ENCODE results near the gene LIPE. TPM values are rescaled to one million over a fixed set of nuclear protein-coding genes. Genes with fewer than 3 reads are reported as not detected.

LIPE gene
- polyA plus RNA-seq, 1 experiment = 3.3 TPM

- no peak for TF ChIP-seq CTCF (IDR thresholded peaks at IDR 0.05; ENCODE audit: insufficient read depth, low read depth, low read length)
- peaks cover 1% of the 10 kb centered on the region; the same call in 1 of the 2 replicates for H3K27me3 ChIP-seq (ENCODE audit: control insufficient read depth, insufficient read depth, low read length)
- ChIA-PET CTCF (interaction anchor here (0.6 kb wide), 1 partner anchor 382 kb away, joined by 4 read pairs; no protein-coding TSS in a partner anchor), POLR2A (no interaction called here)
- peaks cover 3% of the 10 kb centered on the region; the same call in 1 of the 2 replicates for H3K36me3 ChIP-seq (ENCODE audit: control insufficient read depth, insufficient read depth, low read length)
- DNase-seq (ENCODE audit: low read depth) = no peak
- no peak overlapping the region for H3K4me3 ChIP-seq (ENCODE audit: low read depth, low read length)
Observed at GRCh38 chr19:42380155-42380554, 47.0 kb downstream of the LIPE start.

- peaks cover 3% of the 10 kb centered on the region; the same call in 1 of the 2 replicates for H3K36me3 ChIP-seq (ENCODE audit: control insufficient read depth, insufficient read depth, low read length)
- TF ChIP-seq CTCF (IDR thresholded peaks at IDR 0.05; ENCODE audit: insufficient read depth, low read depth, low read length) = no peak
- ChIA-PET POLR2A (no interaction called here), CTCF (interaction anchor here (1.5 kb wide), 1 partner anchor 9 kb away, joined by 4 read pairs; no protein-coding TSS in a partner anchor)
- no peak overlapping the region for H3K4me3 ChIP-seq (ENCODE audit: low read depth, low read length)
- no peak for DNase-seq (ENCODE audit: low read depth)
- peaks cover 1% of the 10 kb centered on the region; the same call in 1 of the 2 replicates for H3K27me3 ChIP-seq (ENCODE audit: control insufficient read depth, insufficient read depth, low read length)
Observed at GRCh38 chr19:42378225-42379215, 48.7 kb downstream of the LIPE start.

DNA sequence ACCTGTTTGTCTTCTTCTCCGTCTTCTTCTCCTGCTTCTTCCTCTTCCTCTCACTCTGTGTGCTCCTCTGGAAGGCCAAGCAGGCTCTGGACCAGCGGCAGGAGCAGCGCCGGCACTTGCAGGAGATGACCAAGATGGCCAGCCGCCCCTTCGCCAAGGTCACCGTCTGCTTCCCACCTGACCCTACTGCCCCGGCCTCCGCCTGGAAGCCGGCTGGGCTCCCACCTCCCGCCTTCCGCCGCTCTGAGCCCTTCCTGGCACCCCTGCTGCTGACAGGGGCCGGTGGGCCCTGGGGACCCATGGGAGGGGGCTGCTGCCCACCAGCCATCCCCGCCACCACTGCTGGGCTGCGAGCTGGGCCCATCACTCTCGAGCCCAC, 51.0 kb downstream of the LIPE start:
- ChIA-PET CTCF (no interaction called here), POLR2A (no interaction called here)
- no peak for TF ChIP-seq CTCF (IDR thresholded peaks at IDR 0.05; ENCODE audit: insufficient read depth, low read depth, low read length)
- DNase-seq (ENCODE audit: low read depth) = no peak
- Histone ChIP-seq H3K27me3 (ENCODE audit: control insufficient read depth, insufficient read depth, low read length) (no peaks in the 10 kb centered on the region), H3K4me3 (ENCODE audit: low read depth, low read length) (no peak overlapping the region), H3K36me3 (ENCODE audit: control insufficient read depth, insufficient read depth, low read length) (peaks cover 3% of the 10 kb centered on the region; the same call in 1 of the 2 replicates)

DNA sequence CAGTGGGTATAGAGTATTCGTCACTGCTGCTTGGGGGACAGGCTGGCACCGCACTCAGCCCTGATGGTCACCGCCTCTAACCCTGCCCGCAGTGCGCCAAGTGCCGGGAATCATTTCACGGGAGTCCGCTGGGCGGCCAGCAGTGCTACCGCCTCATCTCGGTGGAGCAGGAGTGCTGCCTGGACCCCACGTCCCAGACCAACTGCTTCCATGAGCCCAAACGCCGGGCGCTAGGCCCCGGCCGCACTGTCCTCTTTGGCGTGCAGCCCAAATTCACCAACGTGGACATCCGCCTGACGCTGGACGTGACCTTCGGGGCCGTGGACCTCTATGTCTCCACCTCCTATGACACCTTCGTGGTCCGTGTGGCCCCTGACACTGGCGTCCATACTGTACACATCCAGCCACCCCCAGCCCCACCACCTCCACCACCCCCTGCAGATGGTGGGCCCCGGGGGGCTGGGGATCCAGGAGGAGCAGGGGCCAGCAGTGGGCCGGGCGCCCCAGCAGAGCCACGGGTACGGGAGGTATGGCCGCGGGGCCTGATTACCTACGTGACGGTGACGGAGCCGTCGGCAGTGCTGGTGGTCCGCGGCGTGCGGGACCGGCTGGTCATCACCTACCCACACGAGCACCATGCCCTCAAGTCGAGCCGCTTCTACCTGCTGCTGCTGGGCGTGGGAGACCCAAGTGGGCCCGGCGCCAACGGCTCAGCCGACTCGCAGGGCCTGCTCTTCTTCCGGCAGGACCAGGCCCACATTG, 51.6 kb downstream of the LIPE start:
- CTCF ChIA-PET = no interaction called here
- POLR2A ChIA-PET = no interaction called here
- no peak for TF ChIP-seq CTCF (IDR thresholded peaks at IDR 0.05; ENCODE audit: insufficient read depth, low read depth, low read length)

More for the DNA sequence above, 51.6 kb downstream of the LIPE start:
- Histone ChIP-seq H3K27me3 (ENCODE audit: control insufficient read depth, insufficient read depth, low read length) (no peaks in the 10 kb centered on the region), H3K4me3 (ENCODE audit: low read depth, low read length) (no peak overlapping the region), H3K36me3 (ENCODE audit: control insufficient read depth, insufficient read depth, low read length) (peaks cover 3% of the 10 kb centered on the region; the same call in 1 of the 2 replicates)
- DNase-seq (ENCODE audit: low read depth) = no peak
